Activated naive CD8-positive, alpha-beta T cell treated with anti-CD3 and anti-CD28 coated beads for 36 hours (primary cell): ENCODE measurements around the gene SLC2A8. TPM values are rescaled to one million over a fixed set of nuclear protein-coding genes. Genes with fewer than 3 reads are reported as not detected.

Experiments
- DNase-seq: peaks from one replicate; pipeline ENCODE4 v3.0.0; 2021
- H3K27ac Mint-ChIP-seq: one replicate; pipeline ENCODE4 v1.8.0; 2022; ENCODE audit warnings: mild to moderate bottlenecking, moderate library complexity, mixed read lengths
- H3K27me3 Mint-ChIP-seq: one replicate; pipeline ENCODE4 v1.8.0; 2022; ENCODE audit warnings: mild to moderate bottlenecking, mixed read lengths
- H3K36me3 Mint-ChIP-seq: one replicate; pipeline ENCODE4 v1.8.0; 2021; ENCODE audit warnings: mild to moderate bottlenecking, mixed read lengths
- H3K4me1 Mint-ChIP-seq: one replicate; pipeline ENCODE4 v1.8.0; 2021; ENCODE audit warnings: mixed read lengths
- H3K4me3 Mint-ChIP-seq: one replicate; pipeline ENCODE4 v1.8.0; 2022; ENCODE audit warnings: mild to moderate bottlenecking, moderate library complexity, mixed read lengths
- H3K9me3 Mint-ChIP-seq: one replicate; pipeline ENCODE4 v1.8.0; 2022; ENCODE audit warnings: mixed read lengths
- total RNA-seq, 2 experiments: library from RNA; stranded (reverse); gene quantifications; one replicate each; pipeline ENCODE4 v1.2.3, GENCODE V29; 2021

The SLC2A8 gene
- total RNA-seq, 2 experiments from 2014 or later, result 1.0 to 1.9 TPM

GRCh38 chr9:127390248-127390545, 6.8 kb upstream of the SLC2A8 start:
- Mint-ChIP-seq H3K27ac (no peak overlapping the region), H3K4me1 (peaks cover 36% of the 10 kb centered on the region), H3K27me3 (peaks cover 87% of the 10 kb centered on the region), H3K4me3 (no peak overlapping the region), H3K36me3 (no peaks in the 10 kb centered on the region), H3K9me3 (no peaks in the 10 kb centered on the region)
- DNase-seq, result no peak

- H3K4me3 Mint-ChIP-seq, result no peak overlapping the region
- H3K27me3 Mint-ChIP-seq, result peaks cover 87% of the 10 kb centered on the region
- no peaks in the 10 kb centered on the region for H3K9me3 Mint-ChIP-seq
- no peak overlapping the region for H3K27ac Mint-ChIP-seq
- DNase-seq, result no peak
- H3K36me3 Mint-ChIP-seq, result no peaks in the 10 kb centered on the region
- peaks cover 36% of the 10 kb centered on the region for H3K4me1 Mint-ChIP-seq
These were observed 6.4 kb upstream of the SLC2A8 start for GRCh38 chr9:127390563-127390962.

- no peak overlapping the region for H3K27ac Mint-ChIP-seq
- DNase-seq, result no peak
- peaks cover 36% of the 10 kb centered on the region for H3K4me1 Mint-ChIP-seq
- H3K9me3 Mint-ChIP-seq, result no peaks in the 10 kb centered on the region
- peaks cover 86% of the 10 kb centered on the region for H3K27me3 Mint-ChIP-seq
- no peak overlapping the region for H3K4me3 Mint-ChIP-seq
- H3K36me3 Mint-ChIP-seq, result no peaks in the 10 kb centered on the region
These were observed 4.8 kb upstream of the SLC2A8 start for GRCh38 chr9:127392166-127392565.

GRCh38 chr9:127392976-127393375, 4.0 kb upstream of the SLC2A8 start:
- H3K36me3 Mint-ChIP-seq, result no peaks in the 10 kb centered on the region
- DNase-seq, result no peak
- H3K4me3 Mint-ChIP-seq, result no peak overlapping the region
- peaks cover 85% of the 10 kb centered on the region for H3K27me3 Mint-ChIP-seq
- no peaks in the 10 kb centered on the region for H3K9me3 Mint-ChIP-seq
- H3K4me1 Mint-ChIP-seq, result peaks cover 32% of the 10 kb centered on the region
- no peak overlapping the region for H3K27ac Mint-ChIP-seq

GRCh38 chr9:127393645-127394044, 3.3 kb upstream of the SLC2A8 start:
- Mint-ChIP-seq H3K9me3 (no peaks in the 10 kb centered on the region), H3K27me3 (peaks cover 88% of the 10 kb centered on the region), H3K4me3 (no peak overlapping the region), H3K27ac (no peak overlapping the region), H3K4me1 (peaks cover 28% of the 10 kb centered on the region), H3K36me3 (no peaks in the 10 kb centered on the region)
- DNase-seq, result no peak

- Mint-ChIP-seq H3K4me1 (peaks cover 12% of the 10 kb centered on the region), H3K27me3 (peaks cover 90% of the 10 kb centered on the region), H3K9me3 (no peaks in the 10 kb centered on the region), H3K4me3 (no peak overlapping the region), H3K27ac (no peak overlapping the region), H3K36me3 (no peaks in the 10 kb centered on the region)
- DNase-seq, result no peak
These were observed 1.3 kb upstream of the SLC2A8 start for GRCh38 chr9:127395497-127396252.

- no peak for DNase-seq
- H3K27ac Mint-ChIP-seq, result no peak overlapping the region
- peaks cover 11% of the 10 kb centered on the region for H3K4me1 Mint-ChIP-seq
- peaks cover 89% of the 10 kb centered on the region for H3K27me3 Mint-ChIP-seq
- no peak overlapping the region for H3K4me3 Mint-ChIP-seq
- no peaks in the 10 kb centered on the region for H3K36me3 Mint-ChIP-seq
- H3K9me3 Mint-ChIP-seq, result no peaks in the 10 kb centered on the region
These were observed 639 bp upstream of the SLC2A8 start for GRCh38 chr9:127396253-127396807.

GRCh38 chr9:127397646-127398274, 791 bp downstream of the SLC2A8 start:
- Mint-ChIP-seq H3K4me1 (peaks cover 8% of the 10 kb centered on the region), H3K36me3 (no peaks in the 10 kb centered on the region), H3K9me3 (no peaks in the 10 kb centered on the region), H3K27ac (no peak overlapping the region), H3K4me3 (peak overlapping the region; percentile 51), H3K27me3 (peaks cover 86% of the 10 kb centered on the region)
- DNase-seq, result peak; percentile 36

GRCh38 chr9:127398275-127398647, 1.3 kb downstream of the SLC2A8 start:
- Mint-ChIP-seq H3K36me3 (no peaks in the 10 kb centered on the region), H3K27ac (no peak overlapping the region), H3K4me3 (peak overlapping the region; percentile 51), H3K9me3 (no peaks in the 10 kb centered on the region), H3K4me1 (peaks cover 7% of the 10 kb centered on the region), H3K27me3 (peaks cover 86% of the 10 kb centered on the region)
- no peak for DNase-seq

GRCh38 chr9:127398715-127399400, 1.9 kb downstream of the SLC2A8 start:
- DNase-seq, result no peak
- H3K4me3 Mint-ChIP-seq, result peak overlapping the region; percentile 51
- H3K27ac Mint-ChIP-seq, result no peak overlapping the region
- H3K9me3 Mint-ChIP-seq, result no peaks in the 10 kb centered on the region
- peaks cover 6% of the 10 kb centered on the region for H3K4me1 Mint-ChIP-seq
- H3K36me3 Mint-ChIP-seq, result no peaks in the 10 kb centered on the region
- H3K27me3 Mint-ChIP-seq, result peaks cover 81% of the 10 kb centered on the region

- Mint-ChIP-seq H3K4me3 (no peak overlapping the region), H3K27ac (no peak overlapping the region), H3K27me3 (peaks cover 72% of the 10 kb centered on the region)
These were observed 2.8 kb downstream of the SLC2A8 start for GRCh38 chr9:127399736-127400269.

GRCh38 chr9:127402401-127403090, 5.6 kb downstream of the SLC2A8 start:
- peaks cover 2% of the 10 kb centered on the region for H3K4me1 Mint-ChIP-seq
- H3K4me3 Mint-ChIP-seq, result no peak overlapping the region
- H3K27me3 Mint-ChIP-seq, result peaks cover 72% of the 10 kb centered on the region
- H3K27ac Mint-ChIP-seq, result no peak overlapping the region
- DNase-seq, result no peak
- no peaks in the 10 kb centered on the region for H3K36me3 Mint-ChIP-seq
- H3K9me3 Mint-ChIP-seq, result no peaks in the 10 kb centered on the region

More at GRCh38 chr9:127399736-127400269, 2.8 kb downstream of the SLC2A8 start:
- Mint-ChIP-seq H3K4me1 (peaks cover 6% of the 10 kb centered on the region), H3K9me3 (no peaks in the 10 kb centered on the region), H3K36me3 (no peaks in the 10 kb centered on the region)
- DNase-seq, result no peak

- DNase-seq, result no peak
- Mint-ChIP-seq H3K9me3 (no peaks in the 10 kb centered on the region), H3K27ac (no peak overlapping the region), H3K4me3 (no peak overlapping the region), H3K36me3 (no peaks in the 10 kb centered on the region), H3K27me3 (peaks cover 69% of the 10 kb centered on the region), H3K4me1 (no peaks in the 10 kb centered on the region)
These were observed 6.7 kb downstream of the SLC2A8 start for GRCh38 chr9:127403507-127404192.

GRCh38 chr9:127404631-127405030, 7.7 kb downstream of the SLC2A8 start:
- no peak for DNase-seq
- H3K36me3 Mint-ChIP-seq, result no peaks in the 10 kb centered on the region
- H3K27me3 Mint-ChIP-seq, result peaks cover 63% of the 10 kb centered on the region
- no peaks in the 10 kb centered on the region for H3K4me1 Mint-ChIP-seq
- H3K27ac Mint-ChIP-seq, result peak overlapping the region; percentile 34
- H3K9me3 Mint-ChIP-seq, result no peaks in the 10 kb centered on the region
- no peak overlapping the region for H3K4me3 Mint-ChIP-seq
